NOMO-1 treated with DMSO at 0.1 percent for 48 hours (cell line): ENCODE measurements around the gene SYTL3.
"Not testable (repeated sequence)": the region's sequence is repeated elsewhere in the genome, so short reads cannot be mapped to it uniquely, and the experiment has no call there.

ENCODE experiments used
- DNase-seq: peaks from one replicate; lab custom pipeline; 2025; ENCODE audit not compliant: unreplicated experiment; lab: John Stamatoyannopoulos, UW

The SYTL3 gene

DNA sequence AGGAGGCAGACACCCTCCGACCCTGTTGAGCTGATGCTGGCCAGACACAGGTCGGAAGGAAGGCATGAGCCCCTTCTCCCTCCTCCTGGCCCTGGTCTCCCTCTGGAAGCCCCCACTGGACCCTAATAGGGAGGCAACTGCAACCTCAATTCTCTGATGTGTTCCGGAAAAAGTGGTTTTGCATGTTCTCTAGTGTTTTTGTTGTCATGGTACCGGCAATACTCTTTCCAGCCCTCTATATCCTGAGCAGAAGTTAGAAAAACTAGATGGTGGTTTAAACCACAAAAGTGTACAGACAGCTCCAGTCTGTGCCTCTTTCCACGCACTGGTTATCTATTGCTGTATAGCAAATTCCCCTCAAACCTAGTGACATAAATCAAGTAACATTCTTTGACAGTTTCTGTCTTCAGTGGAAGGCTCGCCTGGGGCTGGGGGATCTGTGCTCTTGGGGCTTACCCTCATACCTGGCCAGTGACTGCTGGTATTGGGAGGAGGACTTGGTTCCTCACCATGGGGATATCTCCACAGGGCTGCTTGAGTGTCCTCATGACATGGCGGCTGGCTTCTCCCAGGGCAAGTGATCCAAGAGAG is 37.0 kb downstream of the SYTL3 start:
- DNase-seq: peak; percentile 63

GRCh38 chr6:158687506-158687905 is 37.7 kb downstream of the SYTL3 start:
- DNase-seq: peak; percentile 14

- no peak for DNase-seq
Measured at GRCh38 chr6:158688860-158689259, 39.0 kb downstream of the SYTL3 start.

- no peak for DNase-seq
Measured at GRCh38 chr6:158694913-158695312, 45.1 kb downstream of the SYTL3 start.

- no peak for DNase-seq
Measured at GRCh38 chr6:158697811-158698210, 48.0 kb downstream of the SYTL3 start.

- no peak for DNase-seq
Measured at GRCh38 chr6:158698931-158699330, 49.1 kb downstream of the SYTL3 start.

- not testable (repeated sequence) for DNase-seq
Measured at GRCh38 chr6:158701268-158701667, 51.4 kb downstream of the SYTL3 start.

DNA sequence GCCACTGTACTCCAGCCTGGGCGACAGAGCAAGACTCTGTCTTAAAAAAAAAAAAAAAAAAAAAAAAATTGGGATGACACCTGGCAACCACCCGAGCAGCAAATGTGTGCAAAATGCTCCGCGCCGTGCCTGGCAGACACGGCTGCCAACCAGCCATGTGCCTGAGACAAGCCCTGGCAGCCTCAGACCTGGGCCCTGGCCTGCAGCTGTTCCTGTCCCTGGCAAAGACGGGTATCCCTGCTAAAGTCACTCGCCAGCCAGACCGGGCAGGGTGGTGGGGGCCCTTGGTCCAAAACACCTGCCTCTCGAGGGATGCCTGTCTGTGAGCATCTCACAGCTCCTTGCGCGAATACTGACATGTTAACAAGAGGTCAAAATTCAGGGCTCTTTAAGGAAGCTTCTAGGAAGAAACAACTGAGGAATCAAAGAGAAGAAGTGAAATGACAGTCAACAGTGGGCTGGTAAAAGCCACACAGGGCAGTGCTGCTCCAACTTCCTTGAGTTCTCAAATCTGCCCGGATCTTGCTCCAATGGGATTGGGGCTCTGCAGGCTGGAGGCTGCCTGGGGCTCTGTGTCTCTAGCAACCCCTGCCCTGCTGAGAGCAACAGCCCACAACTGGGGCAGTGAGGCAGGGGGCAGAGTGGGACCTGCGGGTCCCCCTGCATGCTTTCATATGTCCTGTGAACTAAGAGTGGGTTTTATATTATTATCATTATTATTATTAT is 53.4 kb downstream of the SYTL3 start:
- no peak for DNase-seq

GRCh38 chr6:158703837-158704822 is 54.3 kb downstream of the SYTL3 start:
- DNase-seq: peak; percentile 77

DNA sequence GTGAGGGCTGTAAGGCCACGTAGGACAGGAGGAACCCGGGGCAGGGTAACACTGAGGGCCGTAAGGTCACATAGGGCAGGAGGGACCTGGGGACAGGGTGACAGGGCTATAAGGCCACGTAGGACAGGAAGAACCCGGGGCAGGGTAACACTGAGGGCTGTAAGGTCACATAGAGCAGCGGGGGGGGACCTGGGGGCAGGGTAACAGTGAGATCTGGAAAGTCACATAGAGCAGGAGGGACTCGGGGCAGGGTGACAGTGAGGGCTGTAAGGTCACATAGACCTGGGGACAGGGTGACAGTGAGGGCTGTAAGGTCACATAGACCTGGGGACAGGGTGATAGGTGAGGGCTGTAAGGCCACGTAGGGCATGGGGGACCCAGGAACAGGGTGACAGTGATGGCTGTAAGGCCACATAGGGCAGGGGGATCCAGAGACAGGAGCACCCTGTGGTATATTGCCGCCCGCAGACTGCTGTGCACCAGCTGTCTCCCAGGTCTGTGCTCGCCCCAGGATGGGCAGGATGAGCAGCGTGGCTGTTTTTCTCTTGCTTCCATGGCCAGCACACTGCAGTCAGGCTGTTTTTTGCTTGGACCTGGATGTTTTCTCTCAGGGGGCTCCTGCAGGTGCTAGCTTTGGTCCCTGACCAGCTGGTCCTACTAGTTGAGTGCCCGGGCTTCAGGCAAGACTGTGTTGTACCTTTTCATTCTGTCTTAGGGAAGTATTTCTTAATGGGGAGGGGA is 55.7 kb downstream of the SYTL3 start:
- no peak for DNase-seq

DNA sequence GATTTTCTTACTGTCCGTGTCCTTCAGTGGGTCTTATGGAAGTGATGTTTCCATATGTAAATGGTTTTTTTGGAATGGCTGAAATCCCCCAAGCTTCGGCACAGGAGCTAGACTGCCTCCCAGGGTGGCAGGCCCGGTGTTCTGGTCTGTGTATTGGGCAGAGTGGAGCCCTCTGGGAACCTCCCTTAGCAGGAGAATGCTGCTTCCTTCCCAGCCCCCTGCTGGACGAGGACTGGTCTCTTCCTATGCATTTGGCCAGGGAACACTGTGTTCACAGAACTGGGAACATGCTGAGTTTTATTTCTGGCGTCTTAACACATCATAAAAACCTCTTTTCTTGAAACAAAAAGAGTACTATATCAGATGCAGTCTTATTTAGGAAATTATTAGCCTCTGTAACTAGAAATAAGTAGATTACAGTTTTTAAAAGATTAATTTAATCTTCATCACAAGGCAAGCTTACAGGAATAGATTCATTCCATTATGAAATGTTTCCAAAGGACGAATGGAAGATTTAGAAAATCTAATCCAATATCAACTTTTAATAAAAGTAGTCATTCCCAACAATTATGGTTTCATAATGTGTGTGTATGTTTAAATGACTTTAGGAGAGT is 56.6 kb downstream of the SYTL3 start:
- no peak for DNase-seq

DNA sequence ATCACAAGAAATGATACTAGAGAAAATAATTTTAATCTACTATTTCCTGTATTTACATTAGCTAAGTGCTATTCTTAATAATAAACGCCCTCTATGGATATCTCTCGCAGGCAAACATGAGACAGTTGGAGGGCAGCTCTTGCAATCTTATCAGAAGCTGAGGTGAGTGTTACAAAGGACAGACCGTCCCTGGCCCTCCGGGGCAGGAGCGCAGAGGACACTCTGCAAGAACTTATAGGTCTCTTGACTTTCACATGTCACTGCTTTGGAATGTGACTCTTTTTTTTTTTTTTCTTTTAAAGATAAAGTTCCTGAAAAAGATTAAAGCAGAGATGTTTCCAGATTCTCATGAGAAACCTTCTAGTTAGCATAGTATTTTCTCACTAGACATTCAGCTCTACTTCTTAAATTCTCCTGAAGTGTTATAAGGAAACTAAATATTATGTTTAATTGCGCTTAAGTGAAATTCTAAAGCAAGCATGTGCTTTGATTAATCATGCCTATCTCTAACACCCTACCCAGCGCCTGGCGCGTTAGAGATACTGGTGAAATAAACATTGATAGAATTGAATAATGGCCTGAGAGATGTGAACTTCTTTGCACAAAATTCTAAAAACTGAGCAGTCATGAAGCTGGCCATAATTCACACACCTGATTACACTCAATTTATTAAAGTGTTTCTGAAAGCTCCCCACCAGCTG is 57.4 kb downstream of the SYTL3 start:
- no peak for DNase-seq

GRCh38 chr6:158707821-158708195 is 58.0 kb downstream of the SYTL3 start:
- no peak for DNase-seq

GRCh38 chr6:158708239-158708638 is 58.4 kb downstream of the SYTL3 start:
- no peak for DNase-seq

- DNase-seq: no peak
Measured at GRCh38 chr6:158709809-158710208, 60.0 kb downstream of the SYTL3 start.

GRCh38 chr6:158711264-158711663 is 61.4 kb downstream of the SYTL3 start:
- DNase-seq: no peak

- no peak for DNase-seq
Measured at GRCh38 chr6:158713469-158713868, 63.6 kb downstream of the SYTL3 start.

DNA sequence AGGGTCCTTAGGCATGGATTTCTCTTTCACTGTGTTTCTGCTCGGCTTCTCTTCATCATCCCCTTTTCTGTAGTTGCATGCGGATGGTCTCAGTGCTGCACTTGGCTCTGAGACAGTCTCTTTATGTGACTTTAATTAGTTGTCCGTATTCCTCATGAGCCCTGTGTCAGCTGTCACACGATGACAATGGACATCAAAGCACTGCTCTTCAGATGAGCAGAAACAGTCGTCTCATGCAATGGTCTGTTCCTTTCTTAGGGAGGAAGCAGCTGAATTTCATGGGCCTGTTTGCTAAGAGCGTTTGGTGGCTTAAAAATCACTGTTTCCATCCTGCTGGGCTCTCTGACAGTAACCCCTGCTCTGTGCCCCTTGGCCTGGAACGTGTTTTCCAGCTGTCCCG is 64.9 kb downstream of the SYTL3 start:
- DNase-seq: no peak

DNA sequence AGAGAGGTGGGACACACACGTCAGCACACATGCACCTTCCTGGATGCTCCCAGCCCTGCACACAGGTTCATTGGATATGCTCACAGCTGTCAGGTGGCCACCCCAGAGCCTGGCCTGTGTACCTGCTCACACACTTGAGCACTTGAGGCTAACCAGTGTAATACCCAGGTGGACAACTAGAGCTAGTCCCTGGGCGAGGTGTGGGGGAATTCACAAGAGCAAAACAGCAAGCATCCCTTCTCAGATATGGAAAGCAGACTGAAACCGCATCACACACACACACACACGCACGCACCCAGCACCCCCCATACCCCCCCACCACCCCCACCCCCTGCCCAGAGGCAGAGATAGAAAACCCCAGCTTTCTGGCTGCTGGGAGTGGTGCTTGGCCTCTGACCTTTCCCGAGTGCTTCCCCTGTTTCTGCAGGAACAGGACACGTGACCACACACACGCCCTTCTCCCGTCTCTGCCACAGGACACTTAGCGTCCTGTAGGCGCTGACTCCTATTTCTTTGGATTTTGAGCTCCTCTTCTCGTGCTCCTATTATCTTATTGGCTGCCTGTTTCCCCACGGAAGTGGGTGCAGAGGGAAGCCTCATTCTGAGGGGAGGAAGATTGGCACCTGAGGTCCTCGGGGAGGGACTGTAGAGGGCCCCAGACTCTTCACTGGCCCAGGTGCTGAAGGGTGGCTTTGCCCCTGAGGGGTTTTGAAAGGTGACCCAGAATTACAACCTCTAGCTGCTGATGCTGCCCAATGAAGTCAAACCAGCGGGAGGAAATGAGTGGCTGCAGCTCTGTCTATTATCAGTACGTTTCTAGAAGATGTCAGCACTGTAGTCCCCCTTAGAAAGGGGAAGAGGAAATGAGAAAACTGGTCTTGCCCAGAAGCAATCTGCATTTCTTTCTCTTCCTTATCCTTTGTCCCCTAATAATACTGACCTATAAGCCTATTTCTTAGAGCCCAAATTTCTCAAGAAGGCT is 65.8 kb downstream of the SYTL3 start:
- DNase-seq: peak; percentile 89
